MM.1S (cell line): ENCODE measurements around the gene IGSF8.

Source experiments
- DNase-seq: peaks from one replicate; pipeline ENCODE4 v3.0.0-alpha.2; 2015
- H2AFZ ChIP-seq: fragments of 300-600 bp; sonication (generic); 2 replicates; pipeline ENCODE4 v1.6.0; 2016; ENCODE audit warnings: antibody characterized with exemption, low read length
- H3F3A ChIP-seq: fragments of 300-600 bp; sonication (generic); 2 replicates; pipeline ENCODE4 v1.6.1; 2016; ENCODE audit warnings: mild to moderate bottlenecking, antibody characterized with exemption, low read length, moderate library complexity, mixed read lengths; ENCODE audit not compliant: insufficient read depth
- H3K27ac ChIP-seq: fragments of 300-600 bp; sonication (generic); 2 replicates; pipeline ENCODE4 v1.5.1; 2016; ENCODE audit warnings: mild to moderate bottlenecking, low read length
- H3K27me3 ChIP-seq: fragments of 300-600 bp; sonication (generic); replicated peaks from 2 replicates; pipeline ENCODE4 v1.6.0; 2016; ENCODE audit warnings: low read length; ENCODE audit not compliant: insufficient read depth
- H3K36me3 ChIP-seq: fragments of 300-600 bp; sonication (generic); replicated peaks from 2 replicates; pipeline ENCODE4 v1.6.1; 2016; ENCODE audit warnings: mild to moderate bottlenecking, low read length, mixed read lengths; ENCODE audit not compliant: insufficient read depth
- H3K4me1 ChIP-seq: fragments of 300-600 bp; sonication (generic); 2 replicates; pipeline ENCODE4 v1.6.1; 2016; ENCODE audit warnings: low read length, mixed read lengths
- H3K4me2 ChIP-seq: fragments of 300-600 bp; sonication (generic); 2 replicates; pipeline ENCODE4 v1.6.0; 2016; ENCODE audit warnings: low read depth, low read length
- H3K4me3 ChIP-seq: fragments of 300-600 bp; sonication (generic); 2 replicates; pipeline ENCODE4 v1.5.1; 2016; ENCODE audit warnings: low read length, mixed read lengths
- H3K79me2 ChIP-seq: fragments of 300-600 bp; sonication (generic); 2 replicates; pipeline ENCODE4 v1.6.1; 2016; ENCODE audit warnings: mixed run types, low read length, mixed read lengths
- H3K9ac ChIP-seq: fragments of 300-600 bp; sonication (generic); 2 replicates; pipeline ENCODE4 v1.6.1; 2016; ENCODE audit warnings: low read length, mixed read lengths
- H3K9me2 ChIP-seq: fragments of 300-600 bp; sonication (generic); replicated peaks from 2 replicates; pipeline ENCODE4 v1.6.1; 2016; ENCODE audit warnings: mild to moderate bottlenecking, low read length, mixed read lengths; ENCODE audit not compliant: insufficient read depth
- H3K9me3 ChIP-seq: fragments of 300-600 bp; sonication (generic); replicated peaks from 2 replicates; pipeline ENCODE4 v1.6.1; 2016; ENCODE audit warnings: mild to moderate bottlenecking, low read length, mixed read lengths; ENCODE audit not compliant: insufficient read depth
- H4K20me1 ChIP-seq: fragments of 300-600 bp; sonication (generic); 2 replicates; pipeline ENCODE4 v1.6.1; 2016; ENCODE audit warnings: mild to moderate bottlenecking, low read length, moderate library complexity, mixed read lengths; ENCODE audit not compliant: insufficient read depth
- EZH2 ChIP-seq: fragments of 300-600 bp; sonication (generic); optimal IDR thresholded peaks from 2 replicates; pipeline ENCODE3; 2017; ENCODE audit warnings: low read depth, mild to moderate bottlenecking, antibody characterized with exemption, low read length, mixed read lengths
- EZH2phosphoT487 ChIP-seq: fragments of 300-600 bp; sonication (generic); IDR thresholded peaks from 2 replicates; pipeline ENCODE4 v1.6.1; 2018; ENCODE audit warnings: antibody characterized with exemption, low read length
- TF ChIP-seq, protein P1 (sequence below): fragments of 300-600 bp; sonication (generic); IDR thresholded peaks from 2 replicates; pipeline ENCODE4 v1.5.1; 2016; ENCODE audit warnings: antibody characterized with exemption, low read length, mixed read lengths

The IGSF8 gene

DNA sequence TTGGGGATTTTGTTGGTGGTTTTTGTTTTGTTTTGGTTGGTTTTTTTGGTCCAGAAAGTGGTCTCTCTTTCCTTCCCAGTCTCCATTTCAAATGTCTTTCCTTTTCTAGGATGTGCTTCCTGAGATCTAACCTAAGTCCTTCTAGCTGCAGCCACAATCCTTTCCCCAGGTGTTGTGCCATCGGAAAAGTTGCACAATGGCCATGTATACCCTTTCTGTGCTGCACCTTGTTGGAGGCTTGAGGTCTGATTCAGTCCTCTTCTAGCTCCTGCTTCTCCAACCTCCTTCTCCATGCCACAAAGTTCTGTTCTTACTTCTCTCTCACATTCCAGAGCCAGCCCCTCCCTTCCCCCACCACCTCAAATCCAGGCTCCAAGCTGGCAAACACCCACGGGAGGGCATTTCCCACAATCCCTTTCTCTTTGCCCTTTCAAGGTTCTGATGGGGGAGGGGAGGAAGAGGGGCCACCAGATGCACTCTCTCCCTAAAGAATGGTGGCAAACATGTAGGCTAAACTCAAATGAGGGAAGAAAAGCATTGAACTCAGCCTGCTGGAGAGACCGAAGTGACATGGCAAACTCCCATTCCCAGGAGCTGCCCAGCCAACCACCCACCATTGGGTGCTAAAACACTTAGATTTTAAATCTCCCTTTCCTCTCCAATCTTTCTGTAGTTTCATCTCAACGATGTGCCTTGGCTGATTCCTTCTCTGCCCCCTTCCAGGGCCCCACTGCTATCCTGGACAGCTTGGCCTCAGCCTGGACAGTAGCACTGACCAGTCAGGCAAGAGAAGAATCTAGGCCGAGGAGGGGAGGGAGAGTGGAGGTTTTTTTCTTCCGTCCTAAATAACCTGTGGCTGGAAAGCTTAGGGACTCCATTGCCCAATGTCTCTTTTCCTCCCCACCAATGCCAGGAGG is 31.3 kb downstream of the IGSF8 start:
- Histone ChIP-seq H3K27ac (no peak overlapping the region), H3K79me2 (no peaks in the 10 kb centered on the region), H3K9me3 (no peaks in the 10 kb centered on the region), H3K9ac (no peak overlapping the region), H3F3A (peaks cover 18% of the 10 kb centered on the region), H3K9me2 (no peaks in the 10 kb centered on the region), H3K36me3 (no peaks in the 10 kb centered on the region), H3K4me1 (peaks cover 16% of the 10 kb centered on the region), H3K4me3 (no peak overlapping the region), H4K20me1 (no peaks in the 10 kb centered on the region), H3K27me3 (0 out of 2 replicates have a peak, but pooled peaks cover 6% of the 10 kb centered on the region), H2AFZ (no peak overlapping the region), H3K4me2 (no peak overlapping the region)
- DNase-seq: no peak
- TF ChIP-seq EZH2phosphoT487: no peak
- TF ChIP-seq EZH2: no peak
- TF ChIP-seq, protein P1, sequence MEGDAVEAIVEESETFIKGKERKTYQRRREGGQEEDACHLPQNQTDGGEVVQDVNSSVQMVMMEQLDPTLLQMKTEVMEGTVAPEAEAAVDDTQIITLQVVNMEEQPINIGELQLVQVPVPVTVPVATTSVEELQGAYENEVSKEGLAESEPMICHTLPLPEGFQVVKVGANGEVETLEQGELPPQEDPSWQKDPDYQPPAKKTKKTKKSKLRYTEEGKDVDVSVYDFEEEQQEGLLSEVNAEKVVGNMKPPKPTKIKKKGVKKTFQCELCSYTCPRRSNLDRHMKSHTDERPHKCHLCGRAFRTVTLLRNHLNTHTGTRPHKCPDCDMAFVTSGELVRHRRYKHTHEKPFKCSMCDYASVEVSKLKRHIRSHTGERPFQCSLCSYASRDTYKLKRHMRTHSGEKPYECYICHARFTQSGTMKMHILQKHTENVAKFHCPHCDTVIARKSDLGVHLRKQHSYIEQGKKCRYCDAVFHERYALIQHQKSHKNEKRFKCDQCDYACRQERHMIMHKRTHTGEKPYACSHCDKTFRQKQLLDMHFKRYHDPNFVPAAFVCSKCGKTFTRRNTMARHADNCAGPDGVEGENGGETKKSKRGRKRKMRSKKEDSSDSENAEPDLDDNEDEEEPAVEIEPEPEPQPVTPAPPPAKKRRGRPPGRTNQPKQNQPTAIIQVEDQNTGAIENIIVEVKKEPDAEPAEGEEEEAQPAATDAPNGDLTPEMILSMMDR: no peak

DNA sequence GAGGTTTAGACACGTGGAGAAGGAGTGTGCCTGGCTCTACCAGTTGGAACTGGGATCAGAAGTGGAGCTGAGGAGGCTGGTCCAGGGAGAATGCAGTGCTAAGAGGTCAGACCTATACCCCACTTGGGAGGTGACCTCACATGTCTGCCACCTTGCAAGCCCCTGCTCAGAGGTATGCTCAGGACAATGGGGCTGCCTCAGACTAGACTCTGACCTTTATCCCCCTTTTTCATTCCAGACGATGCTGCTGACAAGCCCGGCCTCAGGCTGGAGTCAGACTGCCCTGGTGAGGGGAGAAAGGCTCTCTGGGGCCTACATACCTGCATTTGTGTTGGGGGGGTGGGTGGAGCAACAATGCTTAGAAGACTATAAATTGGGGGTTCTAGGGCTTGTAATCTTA is 33.7 kb downstream of the IGSF8 start:
- DNase-seq: no peak
- no peaks in the 10 kb centered on the region for H3K4me1 ChIP-seq
- no peaks in the 10 kb centered on the region for H3K9me2 ChIP-seq
- TF ChIP-seq EZH2phosphoT487 (no peak), EZH2 (no peak)
- TF ChIP-seq, protein P1: no peak
- H3K9me3 ChIP-seq: no peaks in the 10 kb centered on the region
- no peaks in the 10 kb centered on the region for H3K36me3 ChIP-seq
- no peak overlapping the region for H3K27ac ChIP-seq
- no peak overlapping the region for H3K4me2 ChIP-seq
- no peak overlapping the region for H3K4me3 ChIP-seq
- H3K9ac ChIP-seq: no peak overlapping the region
- no peaks in the 10 kb centered on the region for H3F3A ChIP-seq
- no peaks in the 10 kb centered on the region for H3K79me2 ChIP-seq
- 0 out of 2 replicates have a peak, but pooled peaks cover 6% of the 10 kb centered on the region for H3K27me3 ChIP-seq
- no peaks in the 10 kb centered on the region for H4K20me1 ChIP-seq
- H2AFZ ChIP-seq: no peak overlapping the region

DNA sequence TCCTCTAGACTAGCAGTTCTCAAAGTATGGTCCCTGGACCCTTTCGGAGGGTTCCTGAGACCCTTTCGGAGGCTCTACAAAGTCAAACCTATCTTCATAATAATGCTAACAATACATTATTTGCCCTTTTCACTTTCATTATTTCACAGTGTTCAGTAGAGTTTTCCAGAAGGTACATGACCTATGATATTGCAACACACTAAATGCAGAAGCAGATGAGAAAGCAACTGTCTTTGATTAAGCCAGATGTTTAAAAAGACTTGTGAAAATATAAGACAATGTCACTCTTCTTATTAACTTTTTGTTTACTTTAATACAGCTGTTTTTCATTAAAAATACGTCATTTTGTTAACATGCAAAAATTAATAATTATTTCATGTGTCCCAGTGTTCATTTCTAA is 34.3 kb downstream of the IGSF8 start:
- H3K4me3 ChIP-seq: no peak overlapping the region
- no peak overlapping the region for H3K27ac ChIP-seq
- no peaks in the 10 kb centered on the region for H3K9me3 ChIP-seq
- H4K20me1 ChIP-seq: no peaks in the 10 kb centered on the region
- H3K4me2 ChIP-seq: no peak overlapping the region
- H3F3A ChIP-seq: no peaks in the 10 kb centered on the region
- H3K36me3 ChIP-seq: no peaks in the 10 kb centered on the region
- H2AFZ ChIP-seq: no peak overlapping the region
- no peaks in the 10 kb centered on the region for H3K9me2 ChIP-seq
- no peak for DNase-seq
- TF ChIP-seq, protein P1: no peak
- TF ChIP-seq EZH2: no peak
- TF ChIP-seq EZH2phosphoT487: no peak
- H3K9ac ChIP-seq: no peak overlapping the region
- H3K4me1 ChIP-seq: no peaks in the 10 kb centered on the region
- 0 out of 2 replicates have a peak, but pooled peaks cover 6% of the 10 kb centered on the region for H3K27me3 ChIP-seq
- H3K79me2 ChIP-seq: no peaks in the 10 kb centered on the region
